NB4 (cell line): Measurements from ENCODE around the gene PPA1.
"Not testable (repeated sequence)": the region's sequence is repeated elsewhere in the genome, so short reads cannot be mapped to it uniquely, and the experiment has no call there.

ENCODE experiments used
- DNase-seq: peaks from one replicate; pipeline ENCODE4 v3.0.0; 2010; ENCODE audit warnings: low read depth
- H3K4me3 ChIP-seq: one replicate; pipeline ENCODE4 v1.5.1; 2011; ENCODE audit warnings: mild to moderate bottlenecking, low read depth, low read length, moderate library complexity
- MYC ChIP-seq: IDR thresholded peaks from 2 replicates; pipeline ENCODE4 v1.6.1; 2011; ENCODE audit warnings: low read depth, low read length
- POLR2A ChIP-seq: IDR thresholded peaks from 2 replicates; pipeline ENCODE4 v1.6.1; 2011; ENCODE audit warnings: mild to moderate bottlenecking; ENCODE audit not compliant: insufficient read length; ENCODE audit errors: extremely low read depth
- TF ChIP-seq, protein P1 (sequence below): IDR thresholded peaks from one replicate; pipeline ENCODE4 v1.5.1; 2012; ENCODE audit warnings: low read depth, low read length
- TF ChIP-seq, protein P2 (sequence below): IDR thresholded peaks from 2 replicates; pipeline ENCODE4 v1.6.1; 2011; ENCODE audit warnings: low read depth, low read length

Gene PPA1

DNA sequence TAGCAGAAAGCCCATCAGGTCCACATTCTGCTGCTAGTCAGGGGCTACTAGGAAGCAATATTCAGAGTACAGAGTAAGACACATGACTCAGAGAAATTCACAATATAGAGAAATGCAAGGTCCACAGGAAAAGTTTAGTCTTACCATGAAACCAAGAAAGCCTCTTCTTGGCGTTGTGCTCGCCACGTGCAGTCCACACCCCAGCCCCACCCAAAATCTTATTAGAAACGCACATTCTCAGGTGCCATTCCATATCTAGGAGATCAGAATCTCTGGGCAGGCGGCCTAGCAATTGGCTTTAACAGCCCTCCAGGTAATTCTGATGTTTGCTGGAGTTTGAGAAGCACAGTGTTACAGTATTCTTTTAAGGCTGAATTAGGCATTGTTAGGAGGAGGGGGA lies 47.1 kb downstream of the PPA1 start:
- TF ChIP-seq POLR2A (no peak), MYC (no peak)
- TF ChIP-seq, protein P1, sequence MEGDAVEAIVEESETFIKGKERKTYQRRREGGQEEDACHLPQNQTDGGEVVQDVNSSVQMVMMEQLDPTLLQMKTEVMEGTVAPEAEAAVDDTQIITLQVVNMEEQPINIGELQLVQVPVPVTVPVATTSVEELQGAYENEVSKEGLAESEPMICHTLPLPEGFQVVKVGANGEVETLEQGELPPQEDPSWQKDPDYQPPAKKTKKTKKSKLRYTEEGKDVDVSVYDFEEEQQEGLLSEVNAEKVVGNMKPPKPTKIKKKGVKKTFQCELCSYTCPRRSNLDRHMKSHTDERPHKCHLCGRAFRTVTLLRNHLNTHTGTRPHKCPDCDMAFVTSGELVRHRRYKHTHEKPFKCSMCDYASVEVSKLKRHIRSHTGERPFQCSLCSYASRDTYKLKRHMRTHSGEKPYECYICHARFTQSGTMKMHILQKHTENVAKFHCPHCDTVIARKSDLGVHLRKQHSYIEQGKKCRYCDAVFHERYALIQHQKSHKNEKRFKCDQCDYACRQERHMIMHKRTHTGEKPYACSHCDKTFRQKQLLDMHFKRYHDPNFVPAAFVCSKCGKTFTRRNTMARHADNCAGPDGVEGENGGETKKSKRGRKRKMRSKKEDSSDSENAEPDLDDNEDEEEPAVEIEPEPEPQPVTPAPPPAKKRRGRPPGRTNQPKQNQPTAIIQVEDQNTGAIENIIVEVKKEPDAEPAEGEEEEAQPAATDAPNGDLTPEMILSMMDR: no peak
- TF ChIP-seq, protein P2, sequence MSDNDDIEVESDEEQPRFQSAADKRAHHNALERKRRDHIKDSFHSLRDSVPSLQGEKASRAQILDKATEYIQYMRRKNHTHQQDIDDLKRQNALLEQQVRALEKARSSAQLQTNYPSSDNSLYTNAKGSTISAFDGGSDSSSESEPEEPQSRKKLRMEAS: no peak
- H3K4me3 ChIP-seq: no peak overlapping the region
- DNase-seq: no peak

DNA sequence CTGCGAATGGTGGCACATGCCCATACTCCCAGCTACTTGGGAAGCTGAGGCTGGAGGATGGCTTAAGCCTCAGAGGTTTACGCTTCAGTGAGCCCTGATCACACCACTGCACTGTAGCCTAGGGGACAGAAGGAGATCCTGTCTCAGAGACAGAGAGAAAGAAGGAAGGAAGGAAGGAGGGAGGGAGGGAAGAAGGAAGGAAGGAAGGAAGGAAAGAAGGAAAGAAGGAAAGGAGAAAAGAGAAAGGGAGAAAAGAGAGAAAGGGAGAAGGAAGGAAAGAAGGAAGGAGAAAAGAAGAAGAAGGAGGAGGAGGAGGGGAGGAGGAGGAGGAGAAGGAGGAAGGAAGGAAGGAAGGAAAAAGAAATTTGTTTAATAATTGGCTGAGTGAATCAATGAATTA lies 49.9 kb downstream of the PPA1 start:
- DNase-seq: no peak
- H3K4me3 ChIP-seq: no peak overlapping the region
- TF ChIP-seq MYC: no peak
- TF ChIP-seq, protein P2: no peak
- TF ChIP-seq, protein P1: no peak
- no peak for TF ChIP-seq POLR2A

DNA sequence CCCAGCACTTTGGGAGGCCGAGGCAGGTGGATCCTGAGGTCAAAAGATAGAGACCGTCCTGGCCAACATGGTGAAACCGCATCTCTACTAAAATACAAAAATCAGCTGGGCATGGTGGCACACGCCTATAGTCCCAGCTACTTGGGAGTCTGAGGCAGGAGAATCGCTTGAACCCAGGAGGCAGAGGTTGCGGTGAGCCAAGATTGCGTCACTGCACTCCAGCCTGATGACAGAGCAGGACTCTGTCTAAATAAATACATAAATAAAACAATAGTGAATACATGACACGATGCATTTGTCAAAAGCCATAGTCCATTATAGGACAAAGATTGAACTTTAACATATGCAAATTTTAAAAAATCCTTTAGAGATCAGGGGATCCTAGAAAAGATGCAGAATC lies 54.0 kb downstream of the PPA1 start:
- H3K4me3 ChIP-seq, DNase-seq: not testable (repeated sequence)

DNA sequence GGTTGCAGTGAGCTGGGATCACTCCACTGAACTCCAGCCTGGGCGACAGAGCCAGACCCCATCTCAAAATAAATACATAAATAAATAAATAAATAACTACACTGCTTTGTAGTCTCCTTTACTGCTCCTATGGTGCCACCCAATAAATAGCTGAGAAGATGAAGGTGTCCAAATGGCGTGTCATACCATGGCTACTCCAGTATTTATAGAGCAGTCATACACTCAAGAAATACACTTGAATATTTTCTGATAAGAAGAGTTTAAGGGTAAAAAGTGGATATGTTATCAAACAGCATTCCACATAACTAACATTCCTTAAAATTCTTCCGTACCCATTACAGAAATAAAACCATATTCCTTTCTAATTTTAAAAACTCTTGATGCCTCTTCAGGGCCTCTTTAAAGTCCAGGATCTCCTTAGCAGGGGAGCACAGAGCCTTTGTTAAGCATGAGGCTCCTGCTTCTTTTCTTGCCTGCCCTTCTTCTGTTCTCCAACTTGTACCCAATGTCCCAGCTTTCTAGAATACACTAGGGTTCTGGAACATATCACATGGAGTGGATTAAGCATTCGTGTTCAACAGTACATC lies 55.0 kb downstream of the PPA1 start:
- DNase-seq: no peak
- H3K4me3 ChIP-seq: no peak overlapping the region
- TF ChIP-seq POLR2A (no peak), MYC (no peak)
- TF ChIP-seq, protein P2: no peak
- TF ChIP-seq, protein P1: no peak

DNA sequence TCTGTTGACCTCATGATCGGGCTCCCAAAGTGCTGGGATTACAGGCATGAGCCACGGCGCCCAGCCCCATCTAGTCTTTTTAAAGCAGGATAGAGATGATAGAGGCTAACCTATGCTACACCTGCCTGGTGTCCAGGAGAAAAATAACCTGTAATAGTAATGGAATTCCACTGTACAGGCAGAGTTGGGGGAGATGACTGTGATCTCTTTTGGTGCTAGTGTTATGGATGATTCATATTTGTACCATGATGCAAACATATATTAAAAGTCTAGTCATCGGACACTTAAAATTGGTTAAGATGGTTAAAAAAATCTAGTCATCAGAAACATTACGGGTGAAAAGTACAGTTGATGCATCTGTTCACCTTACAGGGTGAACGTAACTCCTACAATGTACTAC lies 56.8 kb downstream of the PPA1 start:
- no peak for TF ChIP-seq MYC
- H3K4me3 ChIP-seq: no peak overlapping the region
- no peak for DNase-seq

DNA sequence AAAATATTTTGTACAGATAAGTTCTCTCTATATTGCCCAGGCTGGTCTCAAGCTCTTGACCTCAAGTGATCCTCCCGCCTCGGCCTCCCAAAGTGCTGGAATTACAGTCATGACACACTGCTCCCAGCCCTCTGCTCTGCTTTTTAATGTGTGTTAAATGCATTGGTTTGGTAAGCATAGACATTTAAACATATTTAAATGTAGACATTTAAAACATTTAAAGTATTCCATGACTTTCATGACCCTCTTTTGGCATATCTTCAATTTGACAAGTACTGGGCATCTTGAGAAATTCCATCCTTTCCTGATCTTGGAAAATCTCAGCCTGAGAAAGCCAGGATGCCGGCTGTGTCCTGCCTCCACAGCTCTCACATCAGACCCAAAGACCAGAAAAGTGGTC lies 57.7 kb downstream of the PPA1 start:
- no peak for DNase-seq
- TF ChIP-seq MYC (no peak), POLR2A (no peak)
- TF ChIP-seq, protein P2: no peak
- TF ChIP-seq, protein P1: no peak
- H3K4me3 ChIP-seq: no peak overlapping the region

DNA sequence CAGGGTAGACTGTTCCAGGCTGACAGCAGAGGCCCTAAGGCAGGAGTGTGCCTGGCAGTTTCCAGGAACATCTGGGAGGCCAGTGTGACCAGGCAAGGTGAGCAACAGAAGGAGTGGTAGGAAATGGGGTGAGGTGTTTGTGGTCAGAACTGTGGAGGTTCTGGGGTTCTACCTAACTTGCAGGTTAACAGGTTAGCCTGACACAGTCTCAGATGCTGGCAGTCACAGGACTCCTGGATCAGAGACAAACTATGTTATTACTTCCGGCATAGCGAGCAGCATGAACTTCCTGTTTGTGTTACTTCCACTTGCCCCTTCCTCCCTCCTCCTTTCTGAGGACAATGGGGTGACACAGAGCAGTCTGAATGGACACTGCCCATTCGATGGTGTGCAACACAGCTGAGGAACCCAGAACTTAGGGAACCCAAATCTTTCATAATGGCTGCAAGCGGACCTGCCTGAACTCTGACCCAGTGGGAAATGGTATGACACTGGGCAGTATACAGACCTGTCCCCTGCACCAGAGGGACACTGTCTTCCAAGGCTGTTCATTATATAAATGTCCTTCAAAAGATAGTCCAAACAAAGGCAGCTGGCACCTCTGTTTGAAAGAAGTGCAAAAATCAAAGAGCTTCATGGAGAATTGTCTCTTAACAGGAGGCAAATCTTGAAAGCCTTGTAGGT lies 59.0 kb downstream of the PPA1 start:
- H3K4me3 ChIP-seq: no peak overlapping the region
- TF ChIP-seq MYC (no peak), POLR2A (no peak)
- TF ChIP-seq, protein P1: no peak
- TF ChIP-seq, protein P2: no peak
- DNase-seq: no peak
